ENCODE measurements around the gene SOWAHD.
"Not testable (repeated sequence)": the region's sequence is repeated elsewhere in the genome, so short reads cannot be mapped to it uniquely, and the experiment has no call there.

SOWAHD gene

GRCh38 chrX:119757979-119758730 is at the start of gene SOWAHD:
TSS of gene SOWAHD (plus strand) at chrX:119758588. CDS start at chrX:119758668, 80 bp downstream.
- peak; percentile 20 for DNase-seq

DNA sequence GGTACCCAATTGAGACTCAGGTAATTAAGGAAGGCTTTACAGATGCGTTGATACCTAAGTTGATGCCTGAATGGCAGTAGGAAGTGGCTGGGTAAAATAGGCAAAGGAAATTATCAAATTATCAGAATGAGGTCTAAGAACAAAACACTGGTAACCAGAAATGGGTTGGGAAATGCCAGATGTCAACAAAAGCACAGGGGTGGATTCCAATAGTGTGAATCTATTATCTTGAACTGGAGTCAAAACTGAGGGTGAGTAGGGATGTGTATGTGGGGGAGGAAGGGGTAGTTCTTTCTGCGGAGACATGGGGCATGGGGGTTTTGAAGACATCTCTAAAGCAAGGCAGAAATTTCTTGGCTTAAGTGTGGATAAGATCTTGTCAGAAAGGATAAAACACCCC is 49.5 kb upstream of the SOWAHD start:
- no peak for DNase-seq

DNA sequence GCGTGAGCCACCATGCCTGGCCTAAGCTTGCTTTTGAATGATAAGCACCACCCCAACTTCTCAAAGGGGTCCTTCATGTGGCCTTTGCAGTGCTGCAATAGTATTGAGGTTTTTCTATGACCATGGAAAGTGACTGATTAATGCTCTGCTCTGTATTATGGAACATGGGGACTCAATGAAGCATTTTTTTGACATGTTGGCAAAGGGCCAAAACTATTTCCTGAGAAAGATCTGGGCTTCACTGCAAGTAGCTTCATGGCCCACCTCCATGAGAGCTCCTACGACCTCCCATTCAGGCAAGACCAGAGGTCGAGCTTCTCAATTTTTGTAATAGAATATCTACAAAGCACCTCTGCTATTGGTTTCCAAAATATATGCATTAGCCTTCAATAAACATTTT is 48.8 kb upstream of the SOWAHD start:
- no peak for DNase-seq

DNA sequence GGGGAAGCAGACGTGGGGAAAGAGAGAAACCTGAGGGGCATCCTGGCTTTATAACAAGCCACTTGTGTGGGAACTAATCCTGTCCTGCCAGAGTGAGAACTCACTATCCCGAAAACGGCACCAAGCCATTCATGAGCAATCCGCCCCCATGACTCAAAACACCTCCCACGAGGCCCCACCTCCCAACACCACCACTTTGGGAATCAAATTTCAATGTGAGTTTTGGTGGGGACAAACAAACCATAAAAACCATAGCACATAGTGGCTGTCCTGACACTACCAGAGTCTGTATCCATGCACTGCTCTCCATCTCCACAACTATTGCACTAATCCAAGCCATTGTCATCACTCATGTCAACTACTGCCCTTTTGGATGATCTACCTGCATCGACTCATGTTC is 36.9 kb upstream of the SOWAHD start:
- DNase-seq: no peak

- no peak for DNase-seq
Measured at GRCh38 chrX:119721926-119722325, 36.5 kb upstream of the SOWAHD start.

DNA sequence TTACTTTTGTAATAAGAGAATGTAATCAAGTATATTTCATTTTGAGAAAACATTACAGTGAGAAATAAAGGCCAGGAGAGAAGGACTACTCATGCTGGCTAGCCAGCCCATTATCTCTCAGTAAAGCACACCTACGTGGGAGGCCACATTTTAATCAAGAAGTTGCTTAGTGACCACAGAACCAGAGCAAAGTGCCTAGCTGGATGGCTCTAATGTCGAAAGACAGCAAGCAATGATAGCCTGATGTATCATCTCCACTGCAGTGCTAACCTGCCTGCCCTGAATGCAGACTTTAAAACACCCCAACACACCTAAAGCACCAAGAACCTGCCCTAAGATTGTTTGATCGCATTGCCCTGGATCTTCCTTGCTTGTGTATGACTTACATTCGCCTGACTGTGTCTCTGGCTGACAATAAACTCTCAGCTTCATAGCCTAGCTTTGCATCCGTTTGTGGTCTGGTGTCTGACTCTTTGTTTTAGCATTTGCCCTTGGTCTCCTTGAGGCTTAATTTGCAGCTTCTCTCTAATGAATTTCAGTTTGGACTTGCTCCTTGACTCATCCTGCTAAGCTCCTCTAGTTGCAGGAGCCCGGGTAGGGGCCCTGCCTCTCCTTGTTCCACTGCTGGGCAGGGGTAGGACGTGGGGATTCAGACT is 31.4 kb upstream of the SOWAHD start:
- peak; percentile 4 for DNase-seq

DNA sequence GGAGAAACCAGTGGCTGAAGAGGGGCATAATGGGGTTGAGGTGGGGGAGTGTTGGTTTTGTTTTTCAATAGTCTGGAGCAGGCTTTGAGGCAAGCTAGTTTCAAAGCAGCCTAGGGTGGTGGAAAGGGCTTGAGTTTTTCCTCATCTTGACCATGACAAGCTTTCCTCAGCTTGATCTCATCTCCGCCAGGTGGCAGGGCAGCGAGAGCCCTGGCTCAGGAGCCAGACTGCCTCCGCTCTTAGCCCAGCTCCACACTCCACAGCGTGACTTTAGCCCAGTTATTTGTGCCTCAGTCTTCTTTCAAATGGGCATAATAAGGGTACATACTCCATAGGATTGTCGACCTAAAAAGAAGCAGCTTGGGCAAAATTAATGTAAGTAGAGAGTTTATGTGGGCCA is 29.9 kb upstream of the SOWAHD start:
- no peak for DNase-seq

DNA sequence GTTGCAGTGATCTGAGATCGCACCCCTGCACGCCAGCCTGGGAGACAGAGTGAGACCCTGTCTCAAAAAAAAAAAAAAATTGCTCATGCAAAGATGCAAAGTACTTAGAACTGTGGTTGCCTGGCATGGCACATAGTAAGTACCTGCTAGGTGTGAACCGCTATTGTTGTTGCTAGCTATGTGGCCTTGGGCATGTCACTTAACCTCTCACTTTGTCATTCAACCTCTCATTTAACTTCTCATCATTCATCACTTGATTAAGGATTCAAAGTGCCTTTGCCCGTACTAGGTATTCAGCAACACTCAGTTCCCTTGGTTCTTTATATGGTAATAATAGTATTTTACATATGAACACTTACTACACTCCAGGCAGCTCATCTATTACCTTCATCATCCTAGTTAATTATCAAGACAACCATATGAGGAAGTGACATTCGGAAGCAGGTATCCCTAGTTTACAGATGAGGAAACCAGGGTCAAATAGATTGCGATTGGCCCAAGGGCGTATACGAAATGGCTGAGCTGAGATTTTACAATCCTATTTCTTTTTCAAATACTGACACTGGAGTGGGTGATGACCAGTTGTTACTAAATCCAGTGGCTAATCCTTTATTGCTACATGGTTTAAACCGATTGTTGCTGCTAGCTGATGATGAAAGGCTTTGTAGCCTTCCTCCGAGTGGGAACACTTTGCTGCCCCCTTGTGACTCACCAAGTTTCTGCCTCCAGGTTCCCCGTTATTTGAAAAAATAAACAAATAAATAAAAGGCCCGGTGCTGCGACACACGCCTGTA is 28.8 kb upstream of the SOWAHD start:
- DNase-seq: peak; percentile 68

DNA sequence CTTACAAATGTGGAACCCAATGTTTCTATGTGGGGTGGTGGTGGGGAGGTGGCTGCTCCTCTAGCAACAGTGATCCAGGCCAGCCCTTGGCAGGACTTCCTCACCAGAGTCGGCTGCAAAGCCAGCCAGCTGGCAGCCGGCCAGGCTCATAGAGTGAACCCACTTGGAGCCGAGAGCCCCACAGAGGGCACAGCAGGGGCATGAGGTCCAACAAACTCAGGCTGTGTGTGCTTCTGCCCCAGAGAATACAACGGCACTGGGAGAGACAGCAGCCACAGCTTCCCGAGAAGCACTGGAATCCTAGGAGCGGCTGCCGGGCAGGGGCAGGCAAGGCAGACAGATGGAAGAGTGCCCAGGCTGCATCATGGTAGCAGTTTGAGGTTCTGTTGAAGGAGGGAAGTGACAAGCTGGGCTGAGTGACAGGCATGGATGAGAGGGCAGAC is 23.5 kb upstream of the SOWAHD start:
- no peak for DNase-seq

DNA sequence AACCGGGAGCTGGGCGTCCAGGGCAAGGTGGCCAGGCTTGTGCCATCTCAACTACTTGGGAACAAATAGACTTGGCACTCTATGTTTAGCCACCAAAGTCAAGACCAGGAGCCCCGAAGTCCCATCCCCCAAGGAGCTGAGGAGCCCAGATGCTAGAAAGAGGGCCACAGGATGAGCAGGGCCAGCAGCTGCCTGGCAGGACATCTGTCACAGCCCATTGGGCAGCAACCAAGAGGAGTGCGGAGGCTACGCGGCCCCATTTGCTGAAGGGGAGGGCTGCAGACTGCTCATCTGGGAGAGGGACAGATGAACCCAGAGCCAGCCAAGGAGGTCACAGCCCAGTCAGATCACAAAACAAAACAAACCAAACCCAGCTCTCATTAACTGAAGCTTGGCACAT is 22.9 kb upstream of the SOWAHD start:
- DNase-seq: no peak

DNA sequence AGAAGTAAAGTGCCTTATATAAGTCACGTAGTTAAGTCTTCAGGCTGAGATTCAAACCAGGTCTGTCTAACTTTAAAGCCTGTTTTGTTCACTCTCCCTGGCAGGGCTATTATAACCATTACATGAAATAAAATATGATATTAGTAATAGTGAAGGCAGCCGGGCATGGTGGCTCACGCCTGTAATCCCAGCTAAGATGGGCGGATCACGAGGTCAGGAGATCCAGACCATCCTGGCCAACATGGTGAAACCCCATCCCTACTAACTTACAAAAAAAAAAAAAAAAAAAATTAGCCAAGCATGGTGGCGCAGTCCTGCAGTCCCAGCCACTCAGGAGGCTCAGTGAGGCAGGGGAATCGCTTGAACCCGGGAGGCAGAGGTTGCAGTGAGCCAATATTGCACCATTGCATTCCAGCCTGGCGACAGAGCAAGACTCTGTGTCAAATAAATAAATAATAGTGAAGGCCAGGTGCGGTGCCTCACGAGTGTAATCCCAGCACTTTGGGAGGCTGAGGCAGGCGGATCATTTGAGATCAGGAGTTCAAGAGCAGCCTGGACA is 22.1 kb upstream of the SOWAHD start:
- no peak for DNase-seq

DNA sequence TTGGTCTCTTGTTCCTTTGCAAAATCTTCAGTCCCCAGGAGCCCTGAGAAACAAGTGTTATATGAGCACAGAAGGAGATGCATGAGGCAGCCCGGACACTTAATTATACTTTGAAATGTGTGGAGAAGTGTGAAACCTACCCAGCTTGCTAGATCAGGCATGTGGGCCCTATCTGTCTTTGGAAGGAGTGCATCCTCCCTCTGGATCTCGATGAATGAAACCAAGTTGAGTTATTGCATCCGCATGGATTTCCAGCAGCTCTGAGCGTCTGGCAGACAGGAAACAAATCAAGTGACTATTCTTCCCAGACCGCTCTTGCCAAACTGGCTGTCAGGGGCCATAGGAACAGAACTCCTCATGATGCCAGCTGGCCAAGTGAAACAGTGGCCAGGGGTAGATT is 19.6 kb upstream of the SOWAHD start:
- no peak for DNase-seq

DNA sequence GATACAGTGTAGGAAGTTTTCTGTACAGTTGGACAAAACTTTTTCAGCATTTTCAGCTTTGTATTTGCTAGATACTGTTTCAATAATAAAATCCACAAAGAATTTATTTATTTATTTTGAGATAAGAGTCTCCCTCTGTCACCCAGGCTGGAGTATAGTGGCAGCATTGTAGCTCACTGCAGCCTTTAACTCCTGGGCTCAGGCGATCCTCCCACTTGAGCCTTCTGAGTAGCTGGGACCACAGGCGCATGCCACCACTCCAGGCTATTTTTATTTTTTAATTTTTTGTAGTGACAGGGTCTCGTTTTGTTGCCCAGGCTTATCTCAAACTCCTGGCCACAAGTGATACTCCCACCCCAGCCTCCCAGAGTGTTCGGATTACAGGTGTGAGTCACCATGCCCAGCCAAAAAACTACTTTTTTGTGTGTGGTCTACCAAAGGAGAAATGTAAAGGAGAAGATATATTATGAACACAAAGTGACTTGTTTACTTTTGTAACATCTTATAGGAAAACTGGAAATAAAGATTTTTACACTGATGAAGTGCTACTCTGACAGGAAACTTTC is 13.0 kb upstream of the SOWAHD start:
- DNase-seq: no peak

DNA sequence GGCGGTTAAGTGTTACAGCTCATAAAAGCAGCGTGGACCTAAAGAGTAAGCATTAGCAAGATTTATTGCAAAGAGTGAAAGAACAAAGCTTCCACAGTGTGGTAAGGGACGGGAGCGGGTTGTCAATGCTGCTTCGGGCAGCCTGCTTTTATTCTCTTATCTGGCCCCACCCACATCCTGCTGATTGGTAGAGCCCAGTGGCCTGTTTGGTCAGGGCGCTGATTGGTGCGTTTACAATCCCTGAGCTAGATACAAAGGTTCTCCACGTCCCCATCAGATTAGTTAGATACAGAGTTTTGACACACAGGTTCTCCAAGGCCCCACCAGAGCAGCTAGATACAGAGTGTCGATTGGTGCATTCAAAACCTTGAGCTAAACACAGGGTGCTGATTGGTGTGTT is 8.3 kb upstream of the SOWAHD start:
- DNase-seq: not testable (repeated sequence)

- DNase-seq: not testable (repeated sequence)
Measured at GRCh38 chrX:119750751-119751150, 7.6 kb upstream of the SOWAHD start.

- no peak for DNase-seq
Measured at GRCh38 chrX:119753001-119753400, 5.4 kb upstream of the SOWAHD start.

- DNase-seq: peak; percentile 59
Measured at GRCh38 chrX:119753639-119754257, 4.6 kb upstream of the SOWAHD start.

DNA sequence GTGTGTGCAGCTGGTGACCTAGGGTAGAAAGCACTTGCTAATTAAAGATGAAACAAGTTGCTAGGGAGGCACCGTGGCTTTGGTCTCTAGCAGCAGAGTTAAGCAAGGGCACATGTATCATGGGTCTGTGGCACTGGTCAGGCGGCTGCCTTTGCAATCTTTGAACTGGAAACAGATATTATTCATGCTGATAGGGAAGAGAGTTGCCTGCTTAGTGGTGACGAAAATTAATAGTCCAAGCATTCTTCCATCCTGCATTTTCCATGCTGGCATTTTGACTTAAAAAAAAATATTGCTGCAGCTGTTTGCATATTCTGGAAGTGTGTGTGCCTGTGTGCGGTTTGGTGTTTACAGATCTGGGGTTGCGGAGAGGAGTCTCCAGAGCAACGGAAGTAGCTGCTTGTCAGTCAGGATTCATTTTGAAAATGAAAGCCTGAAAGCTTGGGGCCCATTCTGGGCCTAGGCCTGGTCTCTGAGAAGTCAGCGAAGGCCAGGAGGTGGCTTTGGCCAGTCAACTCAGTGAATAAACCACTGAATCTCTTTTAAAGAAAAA is 2.3 kb upstream of the SOWAHD start:
- DNase-seq: peak; percentile 64

DNA sequence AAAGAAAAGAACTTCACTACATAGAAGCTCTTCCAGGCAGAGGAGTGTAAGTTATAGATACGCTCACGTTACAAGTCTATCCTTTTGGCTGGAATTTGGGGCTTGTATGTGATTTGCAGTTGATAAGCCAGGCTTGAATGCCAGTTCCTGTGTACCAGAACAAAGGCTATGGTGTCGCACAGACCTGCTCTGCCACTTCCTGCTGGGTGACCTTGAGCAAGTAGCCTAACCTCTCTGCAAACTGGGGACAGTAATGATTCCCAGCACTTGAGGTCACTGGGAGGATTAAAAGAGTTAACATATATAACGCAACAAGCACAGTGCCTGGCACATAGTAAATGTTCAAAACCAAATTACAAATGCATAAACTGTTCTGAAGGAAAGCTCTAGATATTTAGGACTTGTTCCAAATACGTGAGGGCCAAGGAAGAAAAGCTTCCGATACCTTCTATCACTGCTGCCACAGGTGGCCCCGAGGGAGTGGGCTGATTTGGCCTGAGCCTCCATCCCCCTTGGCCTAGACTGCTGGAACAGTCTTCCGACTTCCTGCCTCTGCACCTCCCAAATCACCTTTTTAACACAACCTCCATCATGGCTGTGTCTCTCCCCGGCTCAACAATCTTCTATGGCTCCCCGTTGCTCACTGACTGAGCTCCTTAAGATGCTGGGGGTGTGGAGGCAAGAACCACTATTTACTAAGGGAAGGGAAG is 1.3 kb upstream of the SOWAHD start:
- no peak for DNase-seq

- no peak for DNase-seq
Measured at GRCh38 chrX:119757646-119757978, 776 bp upstream of the SOWAHD start.

DNA sequence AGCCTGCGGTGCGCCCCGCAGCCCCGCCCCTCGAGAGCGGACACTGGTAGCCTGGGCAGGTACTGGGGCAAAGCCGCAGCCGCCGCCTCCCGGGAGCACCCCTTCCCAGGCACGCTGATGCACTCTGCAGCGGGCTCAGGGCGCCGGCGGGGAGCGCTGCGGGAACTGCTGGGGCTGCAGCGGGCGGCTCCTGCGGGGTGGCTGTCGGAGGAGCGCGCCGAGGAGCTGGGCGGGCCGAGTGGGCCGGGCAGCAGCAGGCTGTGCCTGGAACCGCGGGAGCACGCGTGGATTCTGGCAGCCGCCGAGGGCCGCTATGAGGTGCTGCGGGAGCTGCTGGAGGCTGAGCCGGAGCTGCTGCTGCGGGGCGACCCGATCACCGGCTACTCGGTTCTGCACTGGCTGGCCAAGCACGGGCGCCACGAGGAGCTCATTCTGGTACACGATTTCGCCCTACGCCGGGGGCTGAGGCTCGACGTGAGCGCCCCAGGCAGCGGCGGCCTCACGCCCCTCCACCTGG is 401 bp downstream of the SOWAHD start:
- DNase-seq: peak; percentile 46

All from activated CD4-positive, alpha-beta T cell treated with anti-CD3 and anti-CD28 coated beads for 48 hours (primary cell).